Stimulated activated naive CD8-positive, alpha-beta T cell treated with anti-CD3 and anti-CD28 coated beads, Interleukin-15, Interleukin-2, amounts not matched to agents 100 ng/mL and 50 ng/mL, for 24 hours (primary cell): ENCODE data around the gene OPA3.

Experiments used
- H3K27ac Mint-ChIP-seq: one replicate; pipeline ENCODE4 v1.8.0; 2021; ENCODE audit warnings: mild to moderate bottlenecking, mixed read lengths
- H3K27me3 Mint-ChIP-seq: one replicate; pipeline ENCODE4 v1.8.0; 2021; ENCODE audit warnings: mixed read lengths
- H3K36me3 Mint-ChIP-seq: one replicate; pipeline ENCODE4 v1.8.0; 2021; ENCODE audit warnings: low read depth, mixed read lengths
- H3K4me1 Mint-ChIP-seq: one replicate; pipeline ENCODE4 v1.8.0; 2021; ENCODE audit warnings: low read depth, mixed read lengths
- H3K4me3 Mint-ChIP-seq: one replicate; pipeline ENCODE4 v1.8.0; 2021; ENCODE audit warnings: mild to moderate bottlenecking, mixed read lengths
- H3K9me3 Mint-ChIP-seq: one replicate; pipeline ENCODE4 v1.8.0; 2021; ENCODE audit warnings: mixed read lengths

Gene OPA3

GRCh38 chr19:45526971-45527370, 57.6 kb downstream of the OPA3 start:
- H3K36me3 Mint-ChIP-seq: peaks cover 39% of the 10 kb centered on the region
- no peaks in the 10 kb centered on the region for H3K27me3 Mint-ChIP-seq
- no peak overlapping the region for H3K27ac Mint-ChIP-seq
- no peak overlapping the region for H3K4me3 Mint-ChIP-seq
- H3K4me1 Mint-ChIP-seq: peaks cover 31% of the 10 kb centered on the region
- H3K9me3 Mint-ChIP-seq: no peaks in the 10 kb centered on the region

GRCh38 chr19:45526143-45526542, 58.5 kb downstream of the OPA3 start:
- Mint-ChIP-seq H3K9me3 (no peaks in the 10 kb centered on the region), H3K27me3 (no peaks in the 10 kb centered on the region), H3K36me3 (peaks cover 44% of the 10 kb centered on the region), H3K4me1 (peaks cover 31% of the 10 kb centered on the region), H3K4me3 (no peak overlapping the region), H3K27ac (peak overlapping the region; percentile 26)

- H3K36me3 Mint-ChIP-seq: peaks cover 51% of the 10 kb centered on the region
- no peak overlapping the region for H3K27ac Mint-ChIP-seq
- H3K4me1 Mint-ChIP-seq: peaks cover 31% of the 10 kb centered on the region
- no peaks in the 10 kb centered on the region for H3K27me3 Mint-ChIP-seq
- H3K9me3 Mint-ChIP-seq: no peaks in the 10 kb centered on the region
- H3K4me3 Mint-ChIP-seq: no peak overlapping the region
Measured at GRCh38 chr19:45524575-45525129, 60.0 kb downstream of the OPA3 start.

- Mint-ChIP-seq H3K4me3 (no peak overlapping the region), H3K36me3 (peaks cover 51% of the 10 kb centered on the region), H3K4me1 (peaks cover 27% of the 10 kb centered on the region), H3K27ac (no peak overlapping the region), H3K9me3 (no peaks in the 10 kb centered on the region), H3K27me3 (no peaks in the 10 kb centered on the region)
Measured at GRCh38 chr19:45523642-45524256, 60.9 kb downstream of the OPA3 start.

- H3K4me1 Mint-ChIP-seq: peaks cover 13% of the 10 kb centered on the region
- H3K27ac Mint-ChIP-seq: no peak overlapping the region
- H3K9me3 Mint-ChIP-seq: no peaks in the 10 kb centered on the region
- H3K4me3 Mint-ChIP-seq: no peak overlapping the region
- peaks cover 50% of the 10 kb centered on the region for H3K36me3 Mint-ChIP-seq
- H3K27me3 Mint-ChIP-seq: no peaks in the 10 kb centered on the region
Measured at GRCh38 chr19:45522010-45522941, 62.3 kb downstream of the OPA3 start.

- Mint-ChIP-seq H3K36me3 (peaks cover 35% of the 10 kb centered on the region), H3K4me1 (peaks cover 32% of the 10 kb centered on the region), H3K4me3 (no peak overlapping the region), H3K27me3 (no peaks in the 10 kb centered on the region), H3K9me3 (no peaks in the 10 kb centered on the region), H3K27ac (no peak overlapping the region)
Measured at GRCh38 chr19:45518469-45518826, 66.2 kb downstream of the OPA3 start.

GRCh38 chr19:45517641-45518468, 66.7 kb downstream of the OPA3 start:
- H3K4me1 Mint-ChIP-seq: peaks cover 36% of the 10 kb centered on the region
- no peak overlapping the region for H3K27ac Mint-ChIP-seq
- H3K36me3 Mint-ChIP-seq: peaks cover 35% of the 10 kb centered on the region
- H3K27me3 Mint-ChIP-seq: no peaks in the 10 kb centered on the region
- H3K9me3 Mint-ChIP-seq: no peaks in the 10 kb centered on the region
- H3K4me3 Mint-ChIP-seq: no peak overlapping the region

- Mint-ChIP-seq H3K27me3 (no peaks in the 10 kb centered on the region), H3K4me3 (no peak overlapping the region), H3K36me3 (peaks cover 36% of the 10 kb centered on the region), H3K27ac (peak overlapping the region; percentile 74), H3K9me3 (no peaks in the 10 kb centered on the region), H3K4me1 (peaks cover 40% of the 10 kb centered on the region)
Measured at GRCh38 chr19:45517238-45517637, 67.4 kb downstream of the OPA3 start.

GRCh38 chr19:45515807-45516401, 68.7 kb downstream of the OPA3 start:
- Mint-ChIP-seq H3K27ac (peak overlapping the region; percentile 86), H3K36me3 (peaks cover 34% of the 10 kb centered on the region), H3K9me3 (no peaks in the 10 kb centered on the region), H3K4me1 (peaks cover 51% of the 10 kb centered on the region), H3K27me3 (no peaks in the 10 kb centered on the region), H3K4me3 (peak overlapping the region; percentile 20)

- Mint-ChIP-seq H3K27ac (peak overlapping the region; percentile 86), H3K36me3 (peaks cover 34% of the 10 kb centered on the region), H3K4me3 (peak overlapping the region; percentile 52), H3K9me3 (no peaks in the 10 kb centered on the region), H3K27me3 (no peaks in the 10 kb centered on the region), H3K4me1 (peaks cover 58% of the 10 kb centered on the region)
Measured at GRCh38 chr19:45515081-45515624, 69.4 kb downstream of the OPA3 start.

- Mint-ChIP-seq H3K9me3 (no peaks in the 10 kb centered on the region), H3K4me3 (peak overlapping the region; percentile 52), H3K27me3 (no peaks in the 10 kb centered on the region), H3K27ac (peak overlapping the region; percentile 86), H3K36me3 (peaks cover 36% of the 10 kb centered on the region), H3K4me1 (peaks cover 65% of the 10 kb centered on the region)
Measured at GRCh38 chr19:45514376-45515051, 70.1 kb downstream of the OPA3 start.

- Mint-ChIP-seq H3K4me3 (peak overlapping the region; percentile 9), H3K27me3 (no peaks in the 10 kb centered on the region), H3K4me1 (peaks cover 70% of the 10 kb centered on the region), H3K27ac (peak overlapping the region; percentile 86), H3K36me3 (peaks cover 32% of the 10 kb centered on the region), H3K9me3 (no peaks in the 10 kb centered on the region)
Measured at GRCh38 chr19:45512881-45513483, 71.6 kb downstream of the OPA3 start.

GRCh38 chr19:45511074-45511473, 73.5 kb downstream of the OPA3 start:
- Mint-ChIP-seq H3K27me3 (no peaks in the 10 kb centered on the region), H3K27ac (peak overlapping the region; percentile 92), H3K36me3 (peaks cover 24% of the 10 kb centered on the region), H3K4me1 (peaks cover 70% of the 10 kb centered on the region), H3K4me3 (peak overlapping the region; percentile 97), H3K9me3 (no peaks in the 10 kb centered on the region)
